Caco-2 (cell line): ENCODE measurements around the gene CDCA3. TPM values are rescaled to one million over a fixed set of nuclear protein-coding genes. Genes with fewer than 3 reads are reported as not detected.
"Not testable (repeated sequence)": the region's sequence is repeated elsewhere in the genome, so short reads cannot be mapped to it uniquely, and the experiment has no call there.

Experiments used
- BruUV-seq: library from RNA; stranded (reverse); fragments of 400-500 nt; replicated peaks from 2 replicates; lab custom pipeline; 2021; lab: Mats Ljungman, UMichigan
- CTCF ChIA-PET: fragments of 300-600 bp; sonication (Branson Sonifier 250); formaldehyde crosslinking; loops from one replicate; lab custom pipeline; 2022; ENCODE audit warnings: antibody characterized with exemption; lab: Charles Lee
- POLR2A ChIA-PET: fragments of 300-600 bp; sonication (Branson Sonifier 250); formaldehyde crosslinking; loops from one replicate; lab custom pipeline; 2022; ENCODE audit warnings: antibody characterized with exemption; lab: Charles Lee
- DNase-seq, 2 experiments: peaks; one replicate each; pipeline versions ENCODE4 v3.0.0 to v3.0.0-alpha.2; 2020 to 2022
- H3K27me3 ChIP-seq: replicated peaks from 2 replicates; pipeline ENCODE4 v1.6.0; 2011; ENCODE audit warnings: low read length; ENCODE audit not compliant: control insufficient read depth, insufficient read depth
- H3K36me3 ChIP-seq: 2 replicates; pipeline ENCODE4 v1.5.1; 2011; ENCODE audit warnings: low read length; ENCODE audit not compliant: control insufficient read depth, insufficient read depth
- H3K4me1 ChIP-seq: fragments of 250-450 bp; sonication (Bioruptor Pico); 2 replicates; pipeline ENCODE4 v1.5.1; 2020; ENCODE audit warnings: mild to moderate bottlenecking
- H3K4me3 ChIP-seq: 2 replicates; pipeline ENCODE4 v1.5.1; 2011; ENCODE audit warnings: low read depth, mild to moderate bottlenecking, control low read depth, low read length
- H3K9me3 ChIP-seq: fragments of 250-450 bp; sonication (Bioruptor Pico); 2 replicates; pipeline ENCODE4 v1.5.1; 2020; ENCODE audit warnings: mild to moderate bottlenecking, moderate library complexity
- H3K27ac Mint-ChIP-seq: one replicate; pipeline ENCODE4 v1.8.0; 2022; ENCODE audit warnings: mixed read lengths; ENCODE audit not compliant: unreplicated experiment
- H3K27me3 Mint-ChIP-seq: one replicate; pipeline ENCODE4 v1.8.0; 2022; ENCODE audit warnings: mixed read lengths; ENCODE audit not compliant: insufficient read depth, unreplicated experiment
- H3K36me3 Mint-ChIP-seq: one replicate; pipeline ENCODE4 v1.8.0; 2022; ENCODE audit warnings: mild to moderate bottlenecking, mixed read lengths; ENCODE audit not compliant: insufficient read depth, unreplicated experiment
- H3K4me1 Mint-ChIP-seq: one replicate; pipeline ENCODE4 v1.8.0; 2022; ENCODE audit warnings: low read depth, mixed read lengths; ENCODE audit not compliant: unreplicated experiment
- H3K4me3 Mint-ChIP-seq: one replicate; pipeline ENCODE4 v1.8.0; 2022; ENCODE audit warnings: mild to moderate bottlenecking, moderate library complexity, mixed read lengths; ENCODE audit not compliant: unreplicated experiment
- H3K9me3 Mint-ChIP-seq: one replicate; pipeline ENCODE4 v1.8.0; 2022; ENCODE audit warnings: mixed read lengths; ENCODE audit not compliant: unreplicated experiment
- CTCF ChIP-seq, 2 experiments: fragments of 200-600 bp in 1 of 2; IDR thresholded peaks; 1 replicate in 1 of 2; 2 replicates in 1 of 2; pipeline versions ENCODE4 v1.5.1 to v1.8.0; 2011 to 2022; ENCODE audit warnings: antibody characterized with exemption in 1 of 2, control low read depth in 1 of 2, inconsistent platforms in 1 of 2, low read depth in 1 of 2, low read length in 1 of 2, mild to moderate bottlenecking in 1 of 2, moderate library complexity in 1 of 2; ENCODE audit not compliant: insufficient read depth in 1 of 2, severe bottlenecking in 1 of 2, unreplicated experiment in 1 of 2
- intact Hi-C: fragments of 100-400 bp; cut with micrococcal nuclease; formaldehyde crosslinking; loops from one replicate; pipeline ENCODE4 v1.10.0; 2022; ENCODE audit not compliant: unreplicated experiment
- total RNA-seq: library from RNA; stranded (reverse); gene quantifications from 2 replicates; pipeline ENCODE4 v1.2.3, GENCODE V29; 2022

CDCA3 gene
- total RNA-seq, 1 experiment from 2014 or later: 147 TPM

GRCh38 chr12:6891646-6892001 lies 40.5 kb upstream of the CDCA3 start:
- Mint-ChIP-seq H3K36me3 (peaks cover 41% of the 10 kb centered on the region), H3K27me3 (no peaks in the 10 kb centered on the region), H3K4me3 (peak overlapping the region; percentile 80), H3K4me1 (no peaks in the 10 kb centered on the region), H3K9me3 (no peaks in the 10 kb centered on the region), H3K27ac (peak overlapping the region; percentile 96)
- no peak for TF ChIP-seq CTCF (IDR thresholded peaks at IDR 0.05; ENCODE audit: insufficient read depth in 1 of 2, low read depth in 1 of 2, low read length in 1 of 2, severe bottlenecking in 1 of 2, unreplicated experiment in 1 of 2)
- intact Hi-C loops: loop anchor here (1.0 kb wide), 5 partner anchors 13 to 72 kb away; partner anchors contain the start of genes CDCA3, LRRC23 and SPSB2
- Histone ChIP-seq H3K4me3 (peak overlapping the region; percentile 34), H3K9me3 (no peaks in the 10 kb centered on the region), H3K36me3 (no peaks in the 10 kb centered on the region), H3K4me1 (peaks cover 36% of the 10 kb centered on the region), H3K27me3 (no peaks in the 10 kb centered on the region)
- CTCF ChIA-PET: interaction anchor here (0.5 to 2.5 kb wide), 20 partner anchors 10 to 219 kb away, joined by 3 to 87 read pairs (median 7); partner anchors contain the start of genes C12orf57, CDCA3, COPS7A and ENO2
- no peak for DNase-seq
- TSS peak; percentile 81 for BruUV-seq
- POLR2A ChIA-PET: interaction anchor here (0.5 to 2.3 kb wide), 15 partner anchors 11 to 223 kb away, joined by 3 to 56 read pairs (median 5); partner anchors contain the start of genes C12orf57, CDCA3, ENO2 and RNU7-1

GRCh38 chr12:6890789-6891645 lies 39.9 kb upstream of the CDCA3 start:
- H3K9me3 ChIP-seq: no peaks in the 10 kb centered on the region
- H3K4me3 ChIP-seq: peak overlapping the region; percentile 34
- Mint-ChIP-seq H3K36me3 (peaks cover 47% of the 10 kb centered on the region), H3K27me3 (no peaks in the 10 kb centered on the region), H3K9me3 (no peaks in the 10 kb centered on the region), H3K27ac (peak overlapping the region; percentile 96), H3K4me3 (peak overlapping the region; percentile 80), H3K4me1 (peaks cover 5% of the 10 kb centered on the region)
- intact Hi-C loops: loop anchor here (1.0 kb wide), 5 partner anchors 13 to 72 kb away; partner anchors contain the start of genes CDCA3, LRRC23 and SPSB2
- BruUV-seq: no TSS peak
- no peaks in the 10 kb centered on the region for H3K27me3 ChIP-seq
- DNase-seq: peak; percentile 98 to 100
- H3K36me3 ChIP-seq: no peaks in the 10 kb centered on the region
- ChIA-PET POLR2A (interaction anchor here (0.5 to 2.3 kb wide), 18 partner anchors 10 to 222 kb away, joined by 3 to 56 read pairs (median 5); partner anchors contain the start of genes C12orf57, CDCA3, ENO2 and LRRC23), CTCF (interaction anchor here (0.6 to 2.5 kb wide), 20 partner anchors 9 to 220 kb away, joined by 3 to 87 read pairs (median 7); partner anchors contain the start of genes C12orf57, CDCA3, COPS7A and ENO2)
- peaks cover 37% of the 10 kb centered on the region for H3K4me1 ChIP-seq
- peak; percentile 82 to 95 for TF ChIP-seq CTCF (IDR thresholded peaks at IDR 0.05; ENCODE audit: insufficient read depth in 1 of 2, low read depth in 1 of 2, low read length in 1 of 2, severe bottlenecking in 1 of 2, unreplicated experiment in 1 of 2)

GRCh38 chr12:6889775-6890573 lies 38.9 kb upstream of the CDCA3 start:
- Mint-ChIP-seq H3K4me1 (peaks cover 14% of the 10 kb centered on the region), H3K27ac (peak overlapping the region; percentile 96), H3K36me3 (peaks cover 56% of the 10 kb centered on the region), H3K4me3 (peak overlapping the region; percentile 80)
- H3K9me3 ChIP-seq, DNase-seq, H3K27me3 ChIP-seq, CTCF ChIA-PET, H3K36me3 ChIP-seq, H3K4me3 ChIP-seq, H3K9me3 Mint-ChIP-seq, intact Hi-C loops, H3K27me3 Mint-ChIP-seq, POLR2A ChIA-PET, BruUV-seq: not testable (repeated sequence)
- peaks cover 46% of the 10 kb centered on the region for H3K4me1 ChIP-seq

GRCh38 chr12:6888794-6889193 lies 37.7 kb upstream of the CDCA3 start:
- H3K27me3 Mint-ChIP-seq, H3K4me3 ChIP-seq, DNase-seq, H3K9me3 ChIP-seq, BruUV-seq, H3K36me3 ChIP-seq, H3K4me3 Mint-ChIP-seq, POLR2A ChIA-PET, intact Hi-C loops, H3K27me3 ChIP-seq, H3K9me3 Mint-ChIP-seq: not testable (repeated sequence)
- CTCF ChIA-PET: interaction anchor here (2.9 kb wide), 1 partner anchor 16 kb away, joined by 12 read pairs; the partner anchor contains the start of gene SPSB2
- Mint-ChIP-seq H3K27ac (peak overlapping the region; percentile 96), H3K36me3 (peaks cover 68% of the 10 kb centered on the region), H3K4me1 (peaks cover 21% of the 10 kb centered on the region)
- peaks cover 50% of the 10 kb centered on the region for H3K4me1 ChIP-seq
